Keratinocyte (primary cell): ENCODE measurements around the gene NOTCH4.

ENCODE experiments used
- EZH2 ChIP-seq: IDR thresholded peaks from one replicate; pipeline ENCODE4 v1.6.1; 2012; ENCODE audit warnings: inconsistent platforms, mild to moderate bottlenecking, low read length, moderate library complexity
- TF ChIP-seq, protein P1 (sequence below), 3 experiments: IDR thresholded peaks in 1 of 3; conservative IDR thresholded peaks in 1 of 3; optimal IDR thresholded peaks in 1 of 3; 2 replicates in 2 of 3; 3 replicates in 1 of 3; pipeline versions ENCODE3 to v1.5.1; 2011; ENCODE audit warnings: low read length in 3 of 3, mild to moderate bottlenecking in 3 of 3, moderate library complexity in 2 of 3, control low read depth in 1 of 3, inconsistent platforms in 1 of 3; ENCODE audit not compliant: insufficient read depth in 2 of 3; ENCODE audit errors: extremely low read depth in 1 of 3

- TF ChIP-seq, protein P1, sequence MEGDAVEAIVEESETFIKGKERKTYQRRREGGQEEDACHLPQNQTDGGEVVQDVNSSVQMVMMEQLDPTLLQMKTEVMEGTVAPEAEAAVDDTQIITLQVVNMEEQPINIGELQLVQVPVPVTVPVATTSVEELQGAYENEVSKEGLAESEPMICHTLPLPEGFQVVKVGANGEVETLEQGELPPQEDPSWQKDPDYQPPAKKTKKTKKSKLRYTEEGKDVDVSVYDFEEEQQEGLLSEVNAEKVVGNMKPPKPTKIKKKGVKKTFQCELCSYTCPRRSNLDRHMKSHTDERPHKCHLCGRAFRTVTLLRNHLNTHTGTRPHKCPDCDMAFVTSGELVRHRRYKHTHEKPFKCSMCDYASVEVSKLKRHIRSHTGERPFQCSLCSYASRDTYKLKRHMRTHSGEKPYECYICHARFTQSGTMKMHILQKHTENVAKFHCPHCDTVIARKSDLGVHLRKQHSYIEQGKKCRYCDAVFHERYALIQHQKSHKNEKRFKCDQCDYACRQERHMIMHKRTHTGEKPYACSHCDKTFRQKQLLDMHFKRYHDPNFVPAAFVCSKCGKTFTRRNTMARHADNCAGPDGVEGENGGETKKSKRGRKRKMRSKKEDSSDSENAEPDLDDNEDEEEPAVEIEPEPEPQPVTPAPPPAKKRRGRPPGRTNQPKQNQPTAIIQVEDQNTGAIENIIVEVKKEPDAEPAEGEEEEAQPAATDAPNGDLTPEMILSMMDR (optimal IDR thresholded peaks at IDR 0.05 in 1 of 3, IDR thresholded peaks at IDR 0.05 in 1 of 3, conservative IDR thresholded peaks at IDR 0.05 in 1 of 3; ENCODE audit: extremely low read depth in 1 of 3, insufficient read depth in 2 of 3, low read length in 3 of 3) = no peak
- no peak for TF ChIP-seq EZH2
Measured at GRCh38 chr6:32181148-32181702, 42.6 kb downstream of the NOTCH4 start.
